Type B pancreatic cell (in vitro differentiated cells): ENCODE results near the gene LGMN. TPM values are rescaled to one million over a fixed set of nuclear protein-coding genes. Genes with fewer than 3 reads are reported as not detected.
"Not testable (repeated sequence)": the region's sequence is repeated elsewhere in the genome, so short reads cannot be mapped to it uniquely, and the experiment has no call there.

ENCODE experiments used
- DNase-seq: peaks from one replicate; pipeline ENCODE4 v3.0.0; 2021; ENCODE audit warnings: mixed read lengths; ENCODE audit not compliant: unreplicated experiment; ENCODE audit errors: extremely low spot score
- H3K27ac Mint-ChIP-seq: 2 replicates; pipeline ENCODE4 v1.8.0; 2021; ENCODE audit warnings: mild to moderate bottlenecking, mixed read lengths
- H3K27me3 Mint-ChIP-seq: 2 replicates; pipeline ENCODE4 v1.8.0; 2021; ENCODE audit warnings: mixed read lengths
- H3K36me3 Mint-ChIP-seq: 2 replicates; pipeline ENCODE4 v1.8.0; 2021; ENCODE audit warnings: mixed read lengths
- H3K4me1 Mint-ChIP-seq: one replicate; pipeline ENCODE4 v1.8.0; 2021; ENCODE audit warnings: mixed read lengths; ENCODE audit not compliant: unreplicated experiment
- H3K4me3 Mint-ChIP-seq: 2 replicates; pipeline ENCODE4 v1.8.0; 2021; ENCODE audit warnings: mild to moderate bottlenecking, mixed read lengths
- H3K9me3 Mint-ChIP-seq: 2 replicates; pipeline ENCODE4 v1.8.0; 2021; ENCODE audit warnings: mixed read lengths
- total RNA-seq: library from RNA; stranded (reverse); gene quantifications from 2 replicates; pipeline ENCODE4 v1.2.1, GENCODE V29; 2021; ENCODE audit warnings: low replicate concordance
- TF ChIP-seq, protein P1 (sequence below): fragments of 200-600 bp; sonication (generic); conservative IDR thresholded peaks from 2 replicates; pipeline ENCODE4 v1.5.0; 2021; ENCODE audit warnings: antibody characterized with exemption, mild to moderate bottlenecking

LGMN gene
- total RNA-seq, 1 donor from 2014 or later = 71.2 TPM

DNA sequence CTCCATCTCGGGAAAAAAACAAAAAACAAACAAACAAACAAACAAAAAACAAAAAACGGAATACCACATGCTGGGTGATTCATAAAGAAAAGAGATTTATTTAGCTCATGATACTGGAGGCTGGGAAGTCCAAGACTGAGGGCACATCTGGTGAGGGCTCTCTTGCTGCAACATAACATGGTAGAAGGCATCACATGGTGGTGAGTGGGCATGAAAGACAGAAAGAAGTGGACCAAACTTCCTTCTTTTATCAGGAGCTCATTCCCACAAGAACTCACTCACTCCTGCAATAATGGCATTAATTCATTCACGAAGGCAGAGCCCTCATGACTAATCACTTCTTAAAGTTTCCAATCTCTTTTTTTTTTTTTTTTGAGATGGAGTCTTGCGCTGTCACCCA lies 8.0 kb upstream of the LGMN start:
- Mint-ChIP-seq H3K36me3 (no peaks in the 10 kb centered on the region), H3K4me3 (no peak overlapping the region), H3K4me1 (peaks cover 4% of the 10 kb centered on the region), H3K27me3 (no peaks in the 10 kb centered on the region), H3K9me3 (no peaks in the 10 kb centered on the region), H3K27ac (no peak overlapping the region)
- no peak for DNase-seq
- TF ChIP-seq, protein P1, sequence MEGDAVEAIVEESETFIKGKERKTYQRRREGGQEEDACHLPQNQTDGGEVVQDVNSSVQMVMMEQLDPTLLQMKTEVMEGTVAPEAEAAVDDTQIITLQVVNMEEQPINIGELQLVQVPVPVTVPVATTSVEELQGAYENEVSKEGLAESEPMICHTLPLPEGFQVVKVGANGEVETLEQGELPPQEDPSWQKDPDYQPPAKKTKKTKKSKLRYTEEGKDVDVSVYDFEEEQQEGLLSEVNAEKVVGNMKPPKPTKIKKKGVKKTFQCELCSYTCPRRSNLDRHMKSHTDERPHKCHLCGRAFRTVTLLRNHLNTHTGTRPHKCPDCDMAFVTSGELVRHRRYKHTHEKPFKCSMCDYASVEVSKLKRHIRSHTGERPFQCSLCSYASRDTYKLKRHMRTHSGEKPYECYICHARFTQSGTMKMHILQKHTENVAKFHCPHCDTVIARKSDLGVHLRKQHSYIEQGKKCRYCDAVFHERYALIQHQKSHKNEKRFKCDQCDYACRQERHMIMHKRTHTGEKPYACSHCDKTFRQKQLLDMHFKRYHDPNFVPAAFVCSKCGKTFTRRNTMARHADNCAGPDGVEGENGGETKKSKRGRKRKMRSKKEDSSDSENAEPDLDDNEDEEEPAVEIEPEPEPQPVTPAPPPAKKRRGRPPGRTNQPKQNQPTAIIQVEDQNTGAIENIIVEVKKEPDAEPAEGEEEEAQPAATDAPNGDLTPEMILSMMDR = no peak

DNA sequence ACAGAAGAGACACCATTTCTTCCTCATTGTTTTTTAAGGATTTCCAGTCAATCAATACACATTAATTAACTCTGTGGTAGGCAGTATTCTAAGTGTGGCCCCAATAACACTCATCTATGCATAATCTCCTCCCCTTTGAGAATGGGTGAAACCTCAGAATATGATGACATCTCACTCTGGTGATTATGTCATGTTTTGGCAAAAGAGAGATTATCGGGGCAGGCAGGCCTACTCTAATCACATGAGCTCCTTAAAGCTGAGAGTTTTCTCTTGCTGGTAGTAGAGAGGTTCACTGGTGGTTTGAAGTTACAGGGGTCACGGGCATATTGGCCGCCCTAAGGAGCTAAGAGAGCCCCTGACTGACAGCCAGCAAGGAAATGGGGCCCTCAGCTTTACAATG lies 7.1 kb upstream of the LGMN start:
- H3K27me3 Mint-ChIP-seq = no peaks in the 10 kb centered on the region
- TF ChIP-seq, protein P1 = no peak
- no peaks in the 10 kb centered on the region for H3K9me3 Mint-ChIP-seq
- no peaks in the 10 kb centered on the region for H3K36me3 Mint-ChIP-seq
- H3K4me1 Mint-ChIP-seq = peaks cover 4% of the 10 kb centered on the region
- DNase-seq = no peak
- no peak overlapping the region for H3K4me3 Mint-ChIP-seq
- H3K27ac Mint-ChIP-seq = no peak overlapping the region

DNA sequence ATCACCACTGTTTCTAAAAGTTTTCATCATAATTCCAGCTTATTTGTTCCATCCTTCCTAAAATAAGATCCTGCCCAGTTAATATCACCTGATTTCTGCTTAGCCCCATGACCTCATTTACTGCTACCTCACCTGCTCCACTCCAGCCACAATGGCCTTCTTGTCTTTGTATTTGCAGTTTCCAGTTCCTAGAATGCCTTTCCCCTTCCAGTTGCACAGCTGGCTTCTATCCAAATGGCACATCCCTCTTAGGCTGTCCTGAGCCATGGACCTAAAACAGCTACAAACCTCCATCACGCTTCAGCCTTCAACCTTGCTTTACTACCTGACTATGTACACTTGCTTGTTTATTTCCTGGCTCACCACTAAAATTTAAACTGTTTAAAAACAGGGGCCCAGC lies 6.5 kb upstream of the LGMN start:
- no peaks in the 10 kb centered on the region for H3K27me3 Mint-ChIP-seq
- H3K4me1 Mint-ChIP-seq = peaks cover 4% of the 10 kb centered on the region
- no peak overlapping the region for H3K4me3 Mint-ChIP-seq
- H3K36me3 Mint-ChIP-seq = no peaks in the 10 kb centered on the region
- no peak for DNase-seq
- H3K9me3 Mint-ChIP-seq = no peaks in the 10 kb centered on the region
- no peak overlapping the region for H3K27ac Mint-ChIP-seq
- TF ChIP-seq, protein P1 = no peak

DNA sequence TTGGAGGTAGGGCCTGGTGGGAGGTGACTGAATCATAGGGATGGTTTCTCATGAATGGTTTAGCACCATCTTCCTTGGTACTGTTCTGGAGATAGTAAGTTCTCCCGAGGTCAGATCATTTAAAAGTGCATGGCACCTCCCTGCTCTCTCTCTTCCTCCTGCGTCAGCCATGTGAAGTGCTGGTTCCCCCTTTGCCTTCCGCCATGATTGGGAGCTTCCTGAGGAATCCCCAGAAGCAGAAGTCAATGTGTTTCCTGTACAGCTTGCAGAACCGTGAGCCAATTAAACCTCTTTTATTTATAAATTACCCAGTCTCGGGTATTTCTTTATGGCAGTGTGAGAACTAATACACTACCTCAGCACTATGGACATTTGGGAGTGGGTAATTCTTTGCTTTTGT lies 4.8 kb upstream of the LGMN start:
- TF ChIP-seq, protein P1 = no peak
- Mint-ChIP-seq H3K4me1 (peaks cover 4% of the 10 kb centered on the region), H3K4me3 (no peak overlapping the region), H3K27me3 (no peaks in the 10 kb centered on the region), H3K9me3 (no peaks in the 10 kb centered on the region), H3K36me3 (no peaks in the 10 kb centered on the region), H3K27ac (no peak overlapping the region)
- no peak for DNase-seq

DNA sequence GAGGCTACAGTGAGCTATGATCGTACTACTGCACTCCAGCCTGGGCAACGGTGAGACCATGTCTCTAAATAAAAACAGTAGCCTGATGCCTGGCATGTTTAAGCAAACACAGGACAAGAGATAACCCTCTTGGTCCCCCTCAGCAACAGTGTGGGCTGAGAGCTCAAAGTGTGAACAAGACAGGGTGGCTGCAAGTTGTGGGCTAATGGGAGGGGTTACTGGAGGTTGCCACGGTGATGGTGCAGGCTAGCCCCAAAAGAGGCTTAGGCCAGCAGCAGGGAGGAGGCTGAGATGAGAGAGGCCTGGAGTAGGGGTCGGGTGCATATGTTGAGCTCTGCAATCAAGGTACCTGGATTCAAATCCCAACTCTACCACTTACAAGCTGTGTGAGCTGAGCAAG lies 3.4 kb upstream of the LGMN start:
- Mint-ChIP-seq H3K4me1 (peaks cover 15% of the 10 kb centered on the region), H3K27ac (no peak overlapping the region), H3K4me3 (no peak overlapping the region), H3K36me3 (peaks cover 3% of the 10 kb centered on the region), H3K9me3 (peaks cover 3% of the 10 kb centered on the region), H3K27me3 (no peaks in the 10 kb centered on the region)
- no peak for DNase-seq
- TF ChIP-seq, protein P1 = no peak

DNA sequence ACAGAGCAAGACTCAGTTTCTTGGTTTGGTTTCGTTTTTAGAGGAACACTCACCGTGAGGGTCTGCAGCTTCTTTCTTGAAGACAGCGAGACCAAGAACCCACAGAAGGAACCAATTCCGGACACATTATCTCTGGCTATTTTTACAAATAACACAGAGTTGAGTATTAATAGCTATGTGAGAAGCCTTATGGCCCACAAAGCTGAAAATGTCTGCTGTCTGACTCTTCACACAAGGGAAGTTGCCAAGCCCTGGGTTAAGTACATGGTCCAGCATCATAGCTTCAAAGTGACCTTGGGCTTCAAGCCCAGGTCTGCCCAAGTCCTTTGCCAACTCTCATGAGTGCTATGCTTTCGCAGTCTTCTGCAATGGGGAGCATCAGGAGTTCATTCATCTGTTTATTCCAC lies 2.6 kb upstream of the LGMN start:
- peaks cover 3% of the 10 kb centered on the region for H3K9me3 Mint-ChIP-seq
- peaks cover 7% of the 10 kb centered on the region for H3K36me3 Mint-ChIP-seq
- H3K27me3 Mint-ChIP-seq = no peaks in the 10 kb centered on the region
- H3K4me1 Mint-ChIP-seq = peaks cover 21% of the 10 kb centered on the region
- no peak overlapping the region for H3K4me3 Mint-ChIP-seq
- DNase-seq = no peak
- TF ChIP-seq, protein P1 = no peak
- no peak overlapping the region for H3K27ac Mint-ChIP-seq

DNA sequence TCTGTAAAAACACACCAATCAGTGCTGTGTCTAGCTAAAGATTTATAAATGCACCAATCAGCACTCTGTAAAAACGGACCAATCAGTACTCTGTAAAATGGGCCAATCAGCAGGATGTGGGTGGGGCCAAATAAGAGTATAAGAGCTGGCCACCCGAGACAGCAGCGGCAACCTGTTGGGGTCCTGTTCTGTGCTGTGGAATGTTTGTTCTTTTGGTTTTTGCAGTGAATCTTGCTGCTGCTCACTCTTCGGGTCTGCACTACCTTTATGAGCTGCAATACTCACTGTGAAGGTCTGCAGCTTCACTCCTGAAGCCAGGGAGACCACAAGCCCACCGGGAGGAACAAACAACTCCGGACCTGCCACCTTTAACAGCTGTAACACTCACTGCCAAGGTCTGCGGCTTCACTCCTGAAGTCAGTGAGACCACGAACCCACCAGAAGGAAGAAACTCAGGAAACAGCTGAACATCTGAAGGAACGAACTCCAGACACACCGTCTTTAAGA lies 1.8 kb upstream of the LGMN start:
- Mint-ChIP-seq H3K36me3 (peaks cover 11% of the 10 kb centered on the region), H3K4me1 (peaks cover 22% of the 10 kb centered on the region)
- H3K4me3 Mint-ChIP-seq, H3K9me3 Mint-ChIP-seq, H3K27me3 Mint-ChIP-seq, H3K27ac Mint-ChIP-seq, DNase-seq: not testable (repeated sequence)
